GM23338 (cell line): ENCODE results near the gene CLCN6. TPM values are rescaled to one million over a fixed set of nuclear protein-coding genes. Genes with fewer than 3 reads are reported as not detected.
A peak's percentile ranks its signal among the peaks of the same experiment; 100 is the strongest.

Experiments
- ATAC-seq: fragments of 200-7000 bp; cut with Tn5 transposase; 3 replicates; pipeline ENCODE4 v1.9.1; 2020
- DNase-seq: peaks from one replicate; pipeline ENCODE4 v3.0.0-alpha.2; 2015; ENCODE audit warnings: low spot score
- H2AFZ ChIP-seq: fragments of 200-600 bp; sonication (generic); 2 replicates; pipeline ENCODE4 v1.8.0; 2016; ENCODE audit warnings: antibody characterized with exemption, mild to moderate bottlenecking, moderate library complexity
- H3F3A ChIP-seq: fragments of 200-600 bp; sonication (generic); replicated peaks from 2 replicates; pipeline ENCODE4 v1.8.0; 2017; ENCODE audit warnings: antibody characterized with exemption, mixed run types, low read depth
- H3K27ac ChIP-seq: fragments of 200-600 bp; sonication (generic); 2 replicates; pipeline ENCODE4 v1.6.1; 2016; ENCODE audit warnings: low read depth
- H3K27me3 ChIP-seq: fragments of 200-600 bp; sonication (generic); 2 replicates; pipeline ENCODE4 v1.8.0; 2016; ENCODE audit warnings: mild to moderate bottlenecking, mixed run types, moderate library complexity; ENCODE audit not compliant: insufficient read depth
- H3K36me3 ChIP-seq: fragments of 200-600 bp; sonication (generic); 2 replicates; pipeline ENCODE4 v1.8.0; 2016; ENCODE audit warnings: mild to moderate bottlenecking; ENCODE audit not compliant: insufficient read depth
- H3K4me1 ChIP-seq: fragments of 200-600 bp; sonication (generic); 2 replicates; pipeline ENCODE4 v1.8.0; 2016; ENCODE audit warnings: mild to moderate bottlenecking, moderate library complexity; ENCODE audit not compliant: insufficient read depth
- H3K4me2 ChIP-seq: fragments of 200-600 bp; sonication (generic); 2 replicates; pipeline ENCODE4 v1.7.1; 2017; ENCODE audit warnings: mixed run types
- H3K4me3 ChIP-seq: fragments of 200-600 bp; sonication (generic); 2 replicates; pipeline ENCODE4 v1.6.1; 2016; ENCODE audit warnings: mixed run types
- H3K79me2 ChIP-seq: fragments of 200-600 bp; sonication (generic); replicated peaks from 2 replicates; pipeline ENCODE4 v1.8.0; 2017; ENCODE audit warnings: mild to moderate bottlenecking; ENCODE audit not compliant: insufficient read depth
- H3K9me2 ChIP-seq: fragments of 200-600 bp; sonication (generic); 2 replicates; pipeline ENCODE4 v1.8.0; 2017; ENCODE audit not compliant: insufficient read depth
- H4K20me1 ChIP-seq: fragments of 200-600 bp; sonication (generic); replicated peaks from 2 replicates; pipeline ENCODE4 v1.8.0; 2017; ENCODE audit warnings: mild to moderate bottlenecking; ENCODE audit not compliant: insufficient read depth
- H3K27ac Mint-ChIP-seq: 2 replicates; pipeline ENCODE4 v1.8.0; 2020; ENCODE audit warnings: inconsistent platforms, mild to moderate bottlenecking, moderate library complexity, mixed read lengths
- H3K27me3 Mint-ChIP-seq: 3 replicates; pipeline ENCODE4 v1.8.0; 2022; ENCODE audit warnings: low read depth, mild to moderate bottlenecking, moderate library complexity, mixed read lengths, inconsistent platforms; ENCODE audit not compliant: insufficient read depth, poor library complexity
- H3K36me3 Mint-ChIP-seq: 3 replicates; pipeline ENCODE4 v1.8.0; 2021; ENCODE audit warnings: low read depth, mild to moderate bottlenecking, inconsistent platforms, moderate library complexity, mixed read lengths
- H3K4me1 Mint-ChIP-seq: 3 replicates; pipeline ENCODE4 v1.8.0; 2020; ENCODE audit warnings: mild to moderate bottlenecking, inconsistent platforms, mixed read lengths
- H3K4me3 Mint-ChIP-seq: 3 replicates; pipeline ENCODE4 v1.8.0; 2021; ENCODE audit warnings: moderate library complexity, mild to moderate bottlenecking, inconsistent platforms, mixed read lengths
- H3K9me3 Mint-ChIP-seq: 3 replicates; pipeline ENCODE4 v1.8.0; 2020; ENCODE audit warnings: moderate library complexity, mild to moderate bottlenecking, inconsistent platforms, mixed read lengths
- CREB1 ChIP-seq: fragments of 250-450 bp; sonication (Bioruptor Pico); IDR thresholded peaks from 2 replicates; pipeline ENCODE4 v1.5.0; 2020; ENCODE audit warnings: low read depth, mild to moderate bottlenecking, moderate library complexity
- CTCF ChIP-seq, 2 experiments: fragments of 200-600 bp in 1 of 2; sonication (generic) in 1 of 2; conservative IDR thresholded peaks; 2 replicates each; pipeline versions ENCODE4 v1.5.1 to v1.6.1; 2016 to 2017; ENCODE audit warnings: antibody characterized with exemption in 2 of 2, low read depth in 2 of 2, mild to moderate bottlenecking in 2 of 2, moderate library complexity in 1 of 2
- EZH2phosphoT487 ChIP-seq: fragments of 200-600 bp; sonication (generic); IDR thresholded peaks from one replicate; pipeline ENCODE4 v1.8.1; 2018; ENCODE audit warnings: antibody characterized with exemption; ENCODE audit not compliant: unreplicated experiment
- JUNB ChIP-seq: IDR thresholded peaks from one replicate; pipeline ENCODE4 v1.6.1; 2016; ENCODE audit warnings: antibody characterized with exemption; ENCODE audit not compliant: unreplicated experiment
- NANOG ChIP-seq: IDR thresholded peaks from 2 replicates; pipeline ENCODE4 v1.6.1; 2016; ENCODE audit warnings: antibody characterized with exemption, borderline replicate concordance
- POLR2AphosphoS5 ChIP-seq: IDR thresholded peaks from 2 replicates; pipeline ENCODE4 v1.6.1; 2016; ENCODE audit warnings: antibody characterized with exemption, low read depth
- REST ChIP-seq: IDR thresholded peaks from one replicate; pipeline ENCODE4 v1.6.1; 2018; ENCODE audit warnings: antibody characterized with exemption; ENCODE audit not compliant: unreplicated experiment
- STAT1 ChIP-seq: IDR thresholded peaks from one replicate; pipeline ENCODE4 v1.6.1; 2016; ENCODE audit warnings: antibody characterized with exemption; ENCODE audit not compliant: unreplicated experiment
- ZNF331 ChIP-seq: fragments of 250-450 bp; sonication (Bioruptor Pico); IDR thresholded peaks from 2 replicates; pipeline ENCODE4 v1.5.0; 2020; ENCODE audit warnings: low read depth, mild to moderate bottlenecking, moderate library complexity
- long read RNA-seq: library from polyadenylated mRNA; unstranded; transcript quantifications from one replicate; pipeline ENCODE4 v2.0.0, GENCODE V29; 2020; ENCODE audit not compliant: unreplicated experiment
- polyA plus RNA-seq: library from polyadenylated mRNA; unstranded; fragments of >200 nt; fragmentation: Nextera tagmentation; extraction: Ambion mirVana; gene quantifications from 2 replicates; pipeline ENCODE4 v1.2.1, GENCODE V29; 2016
- total RNA-seq: library from RNA; depleted of rRNA; stranded (reverse); fragments of >200 nt; shearing (Covaris generic); gene quantifications from 2 replicates; pipeline ENCODE4 v1.2.3, GENCODE V29; 2014; rRNA removed

CLCN6 gene, protein sequence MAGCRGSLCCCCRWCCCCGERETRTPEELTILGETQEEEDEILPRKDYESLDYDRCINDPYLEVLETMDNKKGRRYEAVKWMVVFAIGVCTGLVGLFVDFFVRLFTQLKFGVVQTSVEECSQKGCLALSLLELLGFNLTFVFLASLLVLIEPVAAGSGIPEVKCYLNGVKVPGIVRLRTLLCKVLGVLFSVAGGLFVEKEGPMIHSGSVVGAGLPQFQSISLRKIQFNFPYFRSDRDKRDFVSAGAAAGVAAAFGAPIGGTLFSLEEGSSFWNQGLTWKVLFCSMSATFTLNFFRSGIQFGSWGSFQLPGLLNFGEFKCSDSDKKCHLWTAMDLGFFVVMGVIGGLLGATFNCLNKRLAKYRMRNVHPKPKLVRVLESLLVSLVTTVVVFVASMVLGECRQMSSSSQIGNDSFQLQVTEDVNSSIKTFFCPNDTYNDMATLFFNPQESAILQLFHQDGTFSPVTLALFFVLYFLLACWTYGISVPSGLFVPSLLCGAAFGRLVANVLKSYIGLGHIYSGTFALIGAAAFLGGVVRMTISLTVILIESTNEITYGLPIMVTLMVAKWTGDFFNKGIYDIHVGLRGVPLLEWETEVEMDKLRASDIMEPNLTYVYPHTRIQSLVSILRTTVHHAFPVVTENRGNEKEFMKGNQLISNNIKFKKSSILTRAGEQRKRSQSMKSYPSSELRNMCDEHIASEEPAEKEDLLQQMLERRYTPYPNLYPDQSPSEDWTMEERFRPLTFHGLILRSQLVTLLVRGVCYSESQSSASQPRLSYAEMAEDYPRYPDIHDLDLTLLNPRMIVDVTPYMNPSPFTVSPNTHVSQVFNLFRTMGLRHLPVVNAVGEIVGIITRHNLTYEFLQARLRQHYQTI
- total RNA-seq (16.3 and 22.6 TPM in 2 replicates), polyA plus RNA-seq (13.0 and 16.0 TPM in 2 replicates)
- long read RNA-seq, partial matches to known transcripts: 3 of 4 reads
- long read RNA-seq, other reads (novel, unspliced or antisense): 1 of 4 reads

DNA sequence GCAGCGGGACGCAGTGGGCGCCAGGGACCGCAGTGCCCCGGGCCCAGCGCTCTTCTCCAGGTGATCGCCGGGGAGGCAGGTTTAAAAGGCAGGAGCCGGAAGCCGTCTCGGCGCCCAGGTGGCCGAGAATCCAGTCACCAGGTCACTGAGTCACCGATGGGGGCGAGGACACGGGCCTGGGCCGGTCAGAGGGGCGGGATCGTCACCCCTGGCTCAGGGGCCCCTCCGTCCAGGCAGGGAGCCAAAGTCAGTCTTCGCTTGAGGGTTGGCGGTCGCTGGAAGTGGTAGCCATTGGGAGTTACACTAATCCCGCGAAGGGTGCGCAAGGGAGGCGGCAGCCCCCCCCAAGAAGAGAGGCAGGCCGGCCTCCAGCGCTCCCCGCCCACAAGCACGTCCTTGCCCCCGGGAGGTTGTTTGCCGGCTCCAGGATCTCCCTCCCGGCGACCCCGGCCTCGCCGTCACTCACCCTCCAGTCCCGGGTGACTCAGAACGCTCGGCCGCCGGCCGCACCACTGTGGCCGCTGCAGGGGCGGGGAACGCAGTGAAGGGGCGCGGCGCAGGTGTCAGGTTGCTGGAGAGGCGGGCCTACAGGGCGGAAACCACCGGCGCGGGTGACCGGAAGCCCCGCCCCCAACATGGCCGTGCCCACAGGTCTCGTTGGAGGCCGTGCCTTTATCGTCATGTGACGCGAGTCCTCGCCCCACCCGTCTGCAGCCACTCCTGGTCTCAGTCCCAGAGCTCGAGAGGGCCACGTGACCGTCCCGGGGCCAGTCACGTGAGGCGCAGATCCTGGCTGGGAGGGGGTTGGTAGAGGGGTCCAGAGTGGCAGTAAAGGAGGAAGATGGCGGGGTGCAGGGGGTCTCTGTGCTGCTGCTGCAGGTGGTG, at the start of gene CLCN6, which contains the start of gene MTHFR:
CLCN6 (plus strand) TSS at position 770 of the 885 bp plus-strand sequence; CDS start at position 842, 72 bp downstream.
MTHFR (minus strand) TSS at position 543 of the 885 bp plus-strand sequence. CDS start 2,848 bp downstream, outside the sequence.
- Mint-ChIP-seq H3K9me3 (peaks cover 2% of the 10 kb centered on the region; the same call in 1 of the 3 replicates), H3K4me1 (peaks cover 53% of the 10 kb centered on the region), H3K36me3 (peaks cover 40% of the 10 kb centered on the region), H3K27me3 (peaks cover 12% of the 10 kb centered on the region), H3K27ac (peak within 1 kb of the TSS; percentile 96), H3K4me3 (peak within 1 kb of the TSS; percentile 92)
- Histone ChIP-seq H3K27ac (peak within 1 kb of the TSS; percentile 94), H3K4me3 (peak within 1 kb of the TSS; percentile 98), H2AFZ (peak within 1 kb of the TSS; percentile 87), H3K79me2 (peaks cover 55% of the 10 kb centered on the region), H3K27me3 (no peaks in the 10 kb centered on the region), H4K20me1 (peaks cover 14% of the 10 kb centered on the region), H3K9me2 (no peaks in the 10 kb centered on the region), H3K4me1 (peaks cover 36% of the 10 kb centered on the region), H3K4me2 (peak within 1 kb of the TSS; percentile 100), H3F3A (peaks cover 22% of the 10 kb centered on the region; the same call in 1 of the 2 replicates), H3K36me3 (peaks cover 13% of the 10 kb centered on the region)
- ATAC-seq: peak; percentile 87
- DNase-seq: peak; percentile 99
- TF ChIP-seq CREB1 (peak; percentile 88), CTCF (conservative IDR thresholded peaks at IDR 0.05; ENCODE audit: low read depth in 2 of 2) (no peak), POLR2AphosphoS5 (peak; percentile 84)

- Mint-ChIP-seq H3K27me3 (peaks cover 33% of the 10 kb centered on the region), H3K36me3 (no peaks in the 10 kb centered on the region; the same call in 2 of the 3 replicates), H3K9me3 (peaks cover 22% of the 10 kb centered on the region), H3K4me3 (no peak overlapping the region), H3K27ac (no peak overlapping the region), H3K4me1 (peaks cover 15% of the 10 kb centered on the region)
- Histone ChIP-seq H3K9me2 (no peaks in the 10 kb centered on the region), H4K20me1 (no peaks in the 10 kb centered on the region), H3K27ac (no peak overlapping the region), H3K4me2 (no peak overlapping the region), H3K79me2 (no peaks in the 10 kb centered on the region), H3F3A (0 out of 2 replicates have a peak, but pooled peaks cover 2% of the 10 kb centered on the region), H3K4me3 (no peak overlapping the region), H3K36me3 (no peaks in the 10 kb centered on the region), H2AFZ (no peak overlapping the region), H3K4me1 (no peaks in the 10 kb centered on the region; the same call in 1 of the 2 replicates), H3K27me3 (peaks cover 25% of the 10 kb centered on the region)
- DNase-seq: no peak
- ATAC-seq: no peak
- TF ChIP-seq REST (no peak), JUNB (no peak), STAT1 (no peak), CTCF (conservative IDR thresholded peaks at IDR 0.05; ENCODE audit: low read depth in 2 of 2) (no peak), EZH2phosphoT487 (no peak), POLR2AphosphoS5 (no peak), ZNF331 (CRISPR knock-in tag) (no peak), CREB1 (no peak), NANOG (no peak)
Observed at GRCh38 chr1:11757047-11757446, 48.9 kb upstream of the CLCN6 start.
